ENCODE results near the gene UTS2. TPM values are rescaled to one million over a fixed set of nuclear protein-coding genes. Genes with fewer than 3 reads are reported as not detected.

Gene UTS2
- polyA plus RNA-seq, 5 donors: 0.10 to 0.27 TPM; not detected in 3

GRCh38 chr1:7811476-7811875 is 41.4 kb downstream of the UTS2 start:
- DNase-seq: no peak

GRCh38 chr1:7810395-7810794 is 42.5 kb downstream of the UTS2 start:
- DNase-seq: no peak

- no peak for DNase-seq
Measured at GRCh38 chr1:7809742-7810141, 43.1 kb downstream of the UTS2 start.

GRCh38 chr1:7808253-7808844 is 44.5 kb downstream of the UTS2 start:
- DNase-seq: no peak

- DNase-seq: no peak
Measured at GRCh38 chr1:7805460-7805859, 47.4 kb downstream of the UTS2 start.

Other genes with a start within 250 kb of the UTS2 start
- gene VAMP3, start 81.8 kb downstream of the UTS2 start, polyA plus RNA-seq (ENCODE audit: insufficient read depth in 1 of 5, insufficient read length in 5 of 5, low replicate concordance in 1 of 5): 100 to 1,000 TPM; 105 to 142 (median 122) TPM
- gene PER3, start 68.8 kb downstream of the UTS2 start, polyA plus RNA-seq (ENCODE audit: insufficient read depth in 1 of 5, insufficient read length in 5 of 5, low replicate concordance in 1 of 5): 10 to 100 TPM in 4 of 5 donors, 1 to 10 TPM in 1; 7.8 to 16.1 (median 10.1) TPM
- gene TNFRSF9, start 87.8 kb upstream of the UTS2 start, polyA plus RNA-seq (ENCODE audit: insufficient read depth in 1 of 5, insufficient read length in 5 of 5, low replicate concordance in 1 of 5): under 1 TPM; 0.09 to 0.25 (median 0.14) TPM
- 100 to 1,000 TPM; 270 to 347 (median 299) TPM for gene PARK7, start 108.6 kb upstream of the UTS2 start, polyA plus RNA-seq (ENCODE audit: insufficient read depth in 1 of 5, insufficient read length in 5 of 5, low replicate concordance in 1 of 5)
- 10 to 100 TPM; 52.0 to 95.3 (median 81.3) TPM for gene ERRFI1, start 173.2 kb upstream of the UTS2 start, polyA plus RNA-seq (ENCODE audit: insufficient read depth in 1 of 5, insufficient read length in 5 of 5, low replicate concordance in 1 of 5)